Stimulated activated CD4-positive, alpha-beta T cell treated with anti-CD3 and anti-CD28 coated beads, Interleukin-1b, Interleukin-23, amount 100 ng/mL, for 4 hours (primary cell): ENCODE measurements around the gene CDH22.

Source experiments
- DNase-seq, 2 donors: peaks; one replicate each; pipeline ENCODE4 v3.0.0-alpha.2; 2020; ENCODE audit warnings: low read depth in 2 of 2

The CDH22 gene

GRCh38 chr20:46268131-46268614 lies 40.1 kb downstream of the CDH22 start:
- no peak for DNase-seq

- DNase-seq, result no peak
These were observed 40.9 kb downstream of the CDH22 start for GRCh38 chr20:46267108-46268105.

GRCh38 chr20:46265539-46265938 lies 42.8 kb downstream of the CDH22 start:
- DNase-seq, result no peak

GRCh38 chr20:46264391-46265266 lies 43.7 kb downstream of the CDH22 start:
- no peak for DNase-seq

GRCh38 chr20:46261456-46262253 lies 46.6 kb downstream of the CDH22 start:
- DNase-seq, result no peak

- DNase-seq, result no peak
These were observed 47.3 kb downstream of the CDH22 start for GRCh38 chr20:46260936-46261454.

- no peak for DNase-seq
These were observed 47.8 kb downstream of the CDH22 start for GRCh38 chr20:46260480-46260879.

GRCh38 chr20:46259260-46259859 lies 48.9 kb downstream of the CDH22 start:
- DNase-seq, result no peak

- no peak for DNase-seq
These were observed 50.4 kb downstream of the CDH22 start for GRCh38 chr20:46257887-46258286.

GRCh38 chr20:46256293-46256692 lies 52.0 kb downstream of the CDH22 start:
- DNase-seq, result no peak

GRCh38 chr20:46255440-46256104 lies 52.7 kb downstream of the CDH22 start:
- DNase-seq, result no peak

- no peak for DNase-seq
These were observed 54.9 kb downstream of the CDH22 start for GRCh38 chr20:46253391-46253790.

GRCh38 chr20:46252352-46253091 lies 55.8 kb downstream of the CDH22 start:
- DNase-seq, result no peak

- no peak for DNase-seq
These were observed 57.1 kb downstream of the CDH22 start for GRCh38 chr20:46251211-46251673.

- no peak for DNase-seq
These were observed 57.5 kb downstream of the CDH22 start for GRCh38 chr20:46250772-46251171.

GRCh38 chr20:46249671-46250070 lies 58.6 kb downstream of the CDH22 start:
- DNase-seq, result no peak

- no peak for DNase-seq
These were observed 61.7 kb downstream of the CDH22 start for GRCh38 chr20:46246559-46246958.

GRCh38 chr20:46243707-46244628 lies 64.3 kb downstream of the CDH22 start:
- no peak for DNase-seq
